ENCODE results near the gene MAPK12. TPM values are rescaled to one million over a fixed set of nuclear protein-coding genes. Genes with fewer than 3 reads are reported as not detected.

Gene MAPK12
- total and polyA plus RNA-seq, 8 donors: 4.7 to 49.6 (median 8.2) TPM

GRCh38 chr22:50260434-50260800 is 1.1 kb downstream of the MAPK12 start:
- WGBS, 5 donors: 28 to 37% (median 32%) methylated on average over 8 to 11 of the region's 11 CpGs
- Histone ChIP-seq H3K36me3 (peaks cover 0 to 8% (median 2%) of the 10 kb centered on the region in 4 donors), H3K27me3 (peaks cover 0 to 62% (median 21%) of the 10 kb centered on the region in 3 donors), H3K9me3 (no peaks in the 10 kb centered on the region), H3K4me1 (peaks cover 15 to 58% (median 54%) of the 10 kb centered on the region in 4 donors), H3K27ac (peak overlapping the region in 2 of 5 donors; percentile 70 to 71), H3K4me3 (peak overlapping the region; percentile 48 to 56 (median 52))
- intact Hi-C loops (cut with DNase I; ENCODE audit: low total_unique reads): no loop called here
- TF ChIP-seq CTCF (IDR thresholded peaks at IDR 0.05) (no peak), POLR2AphosphoS5 (IDR thresholded peaks at IDR 0.05) (no peak), EP300 (IDR thresholded peaks at IDR 0.05) (no peak), POLR2A (IDR thresholded peaks at IDR 0.05) (no peak)
- DNase-seq: no peak

GRCh38 chr22:50259302-50259701 is 2.2 kb downstream of the MAPK12 start:
- intact Hi-C loops (cut with DNase I; ENCODE audit: low total_unique reads): loop anchor here (10.0 kb wide), 1 partner anchor 245 kb away; the partner anchor contains the start of genes LMF2 and NCAPH2
- peaks cover 0 to 12% (median 4%) of the 10 kb centered on the region in 4 donors for H3K36me3 ChIP-seq
- no peaks in the 10 kb centered on the region for H3K9me3 ChIP-seq
- H3K27me3 ChIP-seq: peaks cover 0 to 62% (median 21%) of the 10 kb centered on the region in 3 donors
- H3K4me1 ChIP-seq: peaks cover 15 to 58% (median 54%) of the 10 kb centered on the region in 4 donors
- no peak overlapping the region for H3K27ac ChIP-seq
- TF ChIP-seq POLR2AphosphoS5 (IDR thresholded peaks at IDR 0.05): no peak
- TF ChIP-seq POLR2A (IDR thresholded peaks at IDR 0.05): no peak
- no peak for TF ChIP-seq EP300 (IDR thresholded peaks at IDR 0.05)
- no peak for TF ChIP-seq CTCF (IDR thresholded peaks at IDR 0.05)
- no peak overlapping the region for H3K4me3 ChIP-seq
- WGBS, 5 donors: 89 to 94% (median 92%) methylated on average over 15 of the region's 15 CpGs
- no peak for DNase-seq

- intact Hi-C loops (cut with DNase I; ENCODE audit: low total_unique reads): loop anchor here (10.0 kb wide), 1 partner anchor 246 kb away; the partner anchor contains the start of genes LMF2 and NCAPH2
- WGBS, 5 donors: 59 to 77% (median 63%) methylated on average over 23 to 24 of the region's 24 CpGs
- peaks cover 15 to 58% (median 54%) of the 10 kb centered on the region in 4 donors for H3K4me1 ChIP-seq
- TF ChIP-seq CTCF (IDR thresholded peaks at IDR 0.05): no peak
- no peak for TF ChIP-seq POLR2AphosphoS5 (IDR thresholded peaks at IDR 0.05)
- no peak for TF ChIP-seq EP300 (IDR thresholded peaks at IDR 0.05)
- no peak for TF ChIP-seq POLR2A (IDR thresholded peaks at IDR 0.05)
- peak in 1 of 2 donors; percentile 56 for DNase-seq
- peaks cover 0 to 12% (median 4%) of the 10 kb centered on the region in 4 donors for H3K36me3 ChIP-seq
- no peaks in the 10 kb centered on the region for H3K9me3 ChIP-seq
- peaks cover 0 to 59% (median 21%) of the 10 kb centered on the region in 3 donors for H3K27me3 ChIP-seq
- no peak overlapping the region for H3K4me3 ChIP-seq
- H3K27ac ChIP-seq: no peak overlapping the region
Observed at GRCh38 chr22:50258361-50259292, 2.9 kb downstream of the MAPK12 start.
